Heart left ventricle (tissue), 16 donors: ENCODE data around the gene NR4A1. TPM values are rescaled to one million over a fixed set of nuclear protein-coding genes. Genes with fewer than 3 reads are reported as not detected.
A peak's percentile ranks its signal among the peaks of the same experiment; 100 is the strongest.

Source experiments
- ATAC-seq, 4 donors: fragments of 200-7000 bp; cut with Tn5 transposase; one replicate each; pipeline ENCODE4 v1.9.1; 2020 to 2022; ENCODE audit warnings: moderate library complexity in 4 of 4, mild to moderate bottlenecking in 3 of 4, moderate number of reproducible peaks in 1 of 4
- DNase-seq, 5 donors: peaks; one replicate each; pipeline ENCODE4 v3.0.0-alpha.2; 2020
- H3K27ac ChIP-seq, 12 donors: fragments of 200-600 bp; sonication (generic) in 4 of 12; one replicate each; pipeline versions ENCODE4 v1.5.0 to v1.8.0; 2016 to 2022; ENCODE audit warnings: mild to moderate bottlenecking in 2 of 12
- H3K27me3 ChIP-seq, 9 donors: fragments of 200-600 bp; sonication (generic) in 2 of 9; one replicate each; pipeline versions ENCODE4 v1.5.1 to v1.8.0; 2016 to 2022; ENCODE audit warnings: mild to moderate bottlenecking in 3 of 9
- H3K36me3 ChIP-seq, 9 donors: fragments of 200-600 bp; sonication (generic) in 2 of 9; one replicate each; pipeline versions ENCODE4 v1.5.0 to v1.8.0; 2018 to 2022; ENCODE audit warnings: mild to moderate bottlenecking in 2 of 9
- H3K4me1 ChIP-seq, 12 donors: fragments of 200-600 bp; sonication (generic) in 4 of 12; one replicate each; pipeline versions ENCODE4 v1.5.0 to v1.8.0; 2016 to 2022; ENCODE audit warnings: mild to moderate bottlenecking in 3 of 12
- H3K4me3 ChIP-seq, 12 donors: fragments of 200-600 bp; sonication (generic) in 4 of 12; one replicate each; pipeline versions ENCODE4 v1.5.0 to v1.8.0; 2017 to 2022; ENCODE audit warnings: mild to moderate bottlenecking in 9 of 12, moderate library complexity in 4 of 12
- H3K9me3 ChIP-seq, 12 donors: fragments of 200-600 bp; sonication (generic) in 4 of 12; one replicate each; pipeline versions ENCODE4 v1.5.0 to v1.8.0; 2016 to 2022; ENCODE audit warnings: mild to moderate bottlenecking in 1 of 12
- POLR2A ChIP-seq, 2 donors: fragments of 450-650 bp; IDR thresholded peaks; one replicate each; pipeline ENCODE4 v1.6.1; 2017; ENCODE audit warnings: antibody characterized with exemption in 2 of 2, mild to moderate bottlenecking in 2 of 2, moderate library complexity in 2 of 2
- WGBS, 4 donors: extraction: QIAGEN DNeasy Blood & Tissue Kit in 2 of 4; methylation state at CpG; one replicate each; pipeline versions ENCODE4 v1.1.5 to v1.1.7; 2013 to 2018; 5-methylcytosine and 5-hydroxymethylcytosine counted together
- intact Hi-C, 10 donors: fragments of 100-400 bp; cut with DNase I; formaldehyde crosslinking; loops; one replicate each; pipeline versions ENCODE4 v1.11.1 to v1.14.2; 2022
- polyA plus RNA-seq, 2 donors: library from polyadenylated mRNA; stranded (reverse); fragments of 200-250 nt; gene quantifications; one replicate each; pipeline ENCODE4 v1.2.3, GENCODE V29; 2013
- total RNA-seq, 9 donors: library from RNA; depleted of rRNA in 2 of 9; stranded (reverse); fragments of >200 nt in 2 of 9; fragmentation: NEBNext Ultra II Directional in 3 of 9; extraction: Animal tissue kit (Norgen Biotek cat#: 25700) in 3 of 9; gene quantifications; one replicate each; pipeline versions ENCODE4 v1.1.0 to v1.2.4, GENCODE V29; 2016 to 2023
- TF ChIP-seq, protein P1 (sequence below), 12 donors: fragments of 200-600 bp; sonication (generic) in 4 of 12; IDR thresholded peaks; one replicate each; pipeline versions ENCODE4 v1.5.0 to v1.8.0; 2018 to 2022; ENCODE audit warnings: antibody characterized with exemption in 12 of 12, mild to moderate bottlenecking in 5 of 12
- donor health status: ischemic (EF 13 %, LVEDD 7.1; RV severe dilation, severe dysfunction).
- donor health status: healthy with polysubstance abuse.
- donor health status: DM: no; HTN: yes; CAD: no.
- donor health status: DM: no; HTN: no; CAD: no.
- donor health status: ischemic (EF 25% LVEDD 6.9; RV normal size, moderate dysfunction).
- donor health status: ischemic (EF 25% LVEDD 5.7; RV mildly dilated, moderate dysfunction).
- donor health status: healthy.
- donor health status: DM: yes; HTN: yes; CAD: no.
- donor health status: ischemic (EF 35%, LVEDD 5.7; RV mildly dilated, moderate dysfunction).
- donor health status: nonischemic (EF 11% LVEDD 7.7; RV severe dilation, severe dysfunction).
- donor health status: DM: yes; HTN: yes; CAD: no.
- donor health status: PGD.
- donor health status: ischemic (EF 29% LVEDD 5.4; RV normal size, mild dysfunction).
- donor health status: nonischemic (EF 23%, LVEDD 6.1; RV moderate dilation, normal function).

The NR4A1 gene
- total and polyA plus RNA-seq, 11 donors = 22.0 to 140 (median 46.0) TPM

DNA sequence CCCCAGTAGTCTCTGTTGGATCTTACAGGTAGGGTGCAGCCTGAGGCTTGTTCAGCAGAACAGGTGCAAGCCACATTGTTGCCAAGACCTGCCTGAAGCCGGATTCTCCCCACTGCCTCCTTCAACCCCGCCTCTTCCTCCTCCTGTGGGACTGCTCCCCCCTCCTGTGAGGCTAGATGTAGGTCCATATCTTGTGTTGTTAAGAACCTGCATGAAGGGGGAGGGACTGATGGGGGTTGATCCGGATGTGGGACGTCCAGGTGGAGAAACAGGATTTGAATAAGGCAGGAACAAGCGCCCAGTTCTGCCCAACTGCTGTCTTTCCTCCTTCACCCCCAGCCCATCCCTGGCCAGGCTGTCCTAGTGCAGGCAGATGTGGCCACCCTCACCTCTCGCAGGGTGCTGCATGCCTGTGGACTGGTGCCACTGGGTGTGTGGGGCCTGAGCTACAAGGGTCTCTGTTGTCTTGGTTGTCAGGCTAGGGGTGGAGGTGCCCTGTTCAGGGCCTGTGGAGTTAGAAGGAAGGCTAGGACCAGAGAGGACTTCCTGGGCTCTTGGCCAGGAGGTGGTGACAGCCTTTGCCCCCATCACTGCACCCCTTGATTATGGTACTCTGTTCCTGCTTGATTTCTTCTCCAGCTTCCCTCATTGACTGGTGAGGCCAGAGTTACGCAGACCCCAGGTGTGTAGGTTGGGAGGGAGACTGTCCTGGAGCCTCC is 1.4 kb downstream of the NR4A1 start:
- peak overlapping the region; percentile 14 to 83 (median 74) for H3K4me3 ChIP-seq
- peaks cover 7 to 43% (median 37%) of the 10 kb centered on the region in 9 donors for H3K36me3 ChIP-seq
- 51 to 73% (median 67%) methylated on average over 6 to 7 of the region's 7 CpGs for WGBS, 4 donors
- TF ChIP-seq, protein P1, sequence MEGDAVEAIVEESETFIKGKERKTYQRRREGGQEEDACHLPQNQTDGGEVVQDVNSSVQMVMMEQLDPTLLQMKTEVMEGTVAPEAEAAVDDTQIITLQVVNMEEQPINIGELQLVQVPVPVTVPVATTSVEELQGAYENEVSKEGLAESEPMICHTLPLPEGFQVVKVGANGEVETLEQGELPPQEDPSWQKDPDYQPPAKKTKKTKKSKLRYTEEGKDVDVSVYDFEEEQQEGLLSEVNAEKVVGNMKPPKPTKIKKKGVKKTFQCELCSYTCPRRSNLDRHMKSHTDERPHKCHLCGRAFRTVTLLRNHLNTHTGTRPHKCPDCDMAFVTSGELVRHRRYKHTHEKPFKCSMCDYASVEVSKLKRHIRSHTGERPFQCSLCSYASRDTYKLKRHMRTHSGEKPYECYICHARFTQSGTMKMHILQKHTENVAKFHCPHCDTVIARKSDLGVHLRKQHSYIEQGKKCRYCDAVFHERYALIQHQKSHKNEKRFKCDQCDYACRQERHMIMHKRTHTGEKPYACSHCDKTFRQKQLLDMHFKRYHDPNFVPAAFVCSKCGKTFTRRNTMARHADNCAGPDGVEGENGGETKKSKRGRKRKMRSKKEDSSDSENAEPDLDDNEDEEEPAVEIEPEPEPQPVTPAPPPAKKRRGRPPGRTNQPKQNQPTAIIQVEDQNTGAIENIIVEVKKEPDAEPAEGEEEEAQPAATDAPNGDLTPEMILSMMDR (IDR thresholded peaks at IDR 0.05) = no peak
- TF ChIP-seq POLR2A (IDR thresholded peaks at IDR 0.05) = no peak
- no peak for ATAC-seq
- peaks cover 4 to 77% (median 27%) of the 10 kb centered on the region in 12 donors for H3K4me1 ChIP-seq
- no peaks in the 10 kb centered on the region for H3K27me3 ChIP-seq
- peak overlapping the region in 11 of 12 donors; percentile 18 to 99 (median 97) for H3K27ac ChIP-seq
- intact Hi-C loops = loop anchor here in 1 of 10 donors (2.0 kb wide), 1 partner anchor 16 kb away; the partner anchor contains the start of gene ATG101
- peak in 3 of 5 donors; percentile 43 to 64 (median 46) for DNase-seq
- no peaks in the 10 kb centered on the region for H3K9me3 ChIP-seq

DNA sequence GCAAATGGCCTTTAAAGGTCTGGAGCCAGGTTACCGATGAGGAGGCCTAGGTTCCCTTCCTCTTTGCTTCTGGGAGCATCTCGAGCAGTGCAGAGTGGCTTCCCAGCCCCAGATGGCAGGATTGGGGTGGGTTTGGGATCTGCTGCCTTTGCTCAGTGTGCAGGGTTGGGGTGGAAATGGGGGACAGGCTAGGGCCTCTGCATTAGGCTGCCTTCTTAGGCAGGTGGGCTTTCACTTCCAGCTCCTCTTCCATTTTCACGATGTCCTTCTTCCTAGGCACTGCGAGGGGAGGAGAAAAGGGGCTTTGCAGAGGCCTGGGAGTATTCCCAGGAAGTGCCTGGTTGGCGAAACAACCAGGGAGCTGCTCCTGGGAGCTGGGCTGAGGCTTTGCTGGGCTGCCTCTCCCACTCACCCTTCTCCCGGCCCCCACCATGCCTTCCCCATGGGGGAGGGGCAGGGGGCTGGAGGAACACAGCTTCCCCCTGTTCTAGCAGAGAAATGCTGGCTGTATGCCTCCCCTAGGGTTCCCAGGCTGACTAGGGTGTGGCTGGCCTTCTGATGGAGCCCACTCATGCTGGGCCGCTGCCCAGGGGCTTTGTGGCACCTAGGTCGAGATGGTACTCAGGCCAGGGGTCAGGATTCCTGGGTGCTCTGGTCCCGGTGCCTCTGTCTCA is 2.4 kb downstream of the NR4A1 start:
- Histone ChIP-seq H3K9me3 (no peaks in the 10 kb centered on the region), H3K4me1 (peaks cover 4 to 66% (median 26%) of the 10 kb centered on the region in 12 donors), H3K27ac (peak overlapping the region in 8 of 12 donors; percentile 89 to 99 (median 98)), H3K36me3 (peaks cover 7 to 54% (median 48%) of the 10 kb centered on the region in 9 donors), H3K27me3 (no peaks in the 10 kb centered on the region), H3K4me3 (peak overlapping the region in 11 of 12 donors; percentile 17 to 83 (median 74))
- ATAC-seq = no peak
- intact Hi-C loops = loop anchor here in 1 of 10 donors (2.0 kb wide), 1 partner anchor 15 kb away; the partner anchor contains the start of gene ATG101
- WGBS, 4 donors = 72 to 82% (median 81%) methylated on average over 8 to 9 of the region's 9 CpGs
- DNase-seq = peak in 2 of 5 donors; percentile 42 to 62
- TF ChIP-seq, protein P1 (IDR thresholded peaks at IDR 0.05) = no peak
- TF ChIP-seq POLR2A (IDR thresholded peaks at IDR 0.05) = no peak

DNA sequence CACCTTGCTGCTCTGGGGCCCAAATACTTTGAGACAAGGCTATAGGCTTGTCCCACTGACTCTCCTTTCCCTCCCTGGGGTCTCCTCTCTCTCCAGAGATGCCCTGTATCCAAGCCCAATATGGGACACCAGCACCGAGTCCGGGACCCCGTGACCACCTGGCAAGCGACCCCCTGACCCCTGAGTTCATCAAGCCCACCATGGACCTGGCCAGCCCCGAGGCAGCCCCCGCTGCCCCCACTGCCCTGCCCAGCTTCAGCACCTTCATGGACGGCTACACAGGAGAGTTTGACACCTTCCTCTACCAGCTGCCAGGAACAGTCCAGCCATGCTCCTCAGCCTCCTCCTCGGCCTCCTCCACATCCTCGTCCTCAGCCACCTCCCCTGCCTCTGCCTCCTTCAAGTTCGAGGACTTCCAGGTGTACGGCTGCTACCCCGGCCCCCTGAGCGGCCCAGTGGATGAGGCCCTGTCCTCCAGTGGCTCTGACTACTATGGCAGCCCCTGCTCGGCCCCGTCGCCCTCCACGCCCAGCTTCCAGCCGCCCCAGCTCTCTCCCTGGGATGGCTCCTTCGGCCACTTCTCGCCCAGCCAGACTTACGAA is 3.1 kb downstream of the NR4A1 start:
- no peaks in the 10 kb centered on the region for H3K27me3 ChIP-seq
- H3K36me3 ChIP-seq = peaks cover 7 to 60% (median 54%) of the 10 kb centered on the region in 9 donors
- H3K4me1 ChIP-seq = peaks cover 4 to 60% (median 23%) of the 10 kb centered on the region in 12 donors
- no peaks in the 10 kb centered on the region for H3K9me3 ChIP-seq
- H3K4me3 ChIP-seq = peak overlapping the region in 7 of 12 donors; percentile 63 to 83 (median 74)
- ATAC-seq (no peak), DNase-seq (peak in 2 of 5 donors; percentile 47 to 55)
- H3K27ac ChIP-seq = peak overlapping the region in 5 of 12 donors; percentile 89 to 98 (median 98)
- intact Hi-C loops = no loop called here
- TF ChIP-seq POLR2A (IDR thresholded peaks at IDR 0.05) = no peak
- TF ChIP-seq, protein P1 (IDR thresholded peaks at IDR 0.05) = no peak
- 86 to 92% (median 90%) methylated on average over 16 to 21 of the region's 21 CpGs for WGBS, 4 donors
